ENCODE measurements around the gene ENTPD2. TPM values are rescaled to one million over a fixed set of nuclear protein-coding genes. Genes with fewer than 3 reads are reported as not detected.

The ENTPD2 gene
- total RNA-seq, 1 experiment from 2014 or later: 31.5 TPM

DNA sequence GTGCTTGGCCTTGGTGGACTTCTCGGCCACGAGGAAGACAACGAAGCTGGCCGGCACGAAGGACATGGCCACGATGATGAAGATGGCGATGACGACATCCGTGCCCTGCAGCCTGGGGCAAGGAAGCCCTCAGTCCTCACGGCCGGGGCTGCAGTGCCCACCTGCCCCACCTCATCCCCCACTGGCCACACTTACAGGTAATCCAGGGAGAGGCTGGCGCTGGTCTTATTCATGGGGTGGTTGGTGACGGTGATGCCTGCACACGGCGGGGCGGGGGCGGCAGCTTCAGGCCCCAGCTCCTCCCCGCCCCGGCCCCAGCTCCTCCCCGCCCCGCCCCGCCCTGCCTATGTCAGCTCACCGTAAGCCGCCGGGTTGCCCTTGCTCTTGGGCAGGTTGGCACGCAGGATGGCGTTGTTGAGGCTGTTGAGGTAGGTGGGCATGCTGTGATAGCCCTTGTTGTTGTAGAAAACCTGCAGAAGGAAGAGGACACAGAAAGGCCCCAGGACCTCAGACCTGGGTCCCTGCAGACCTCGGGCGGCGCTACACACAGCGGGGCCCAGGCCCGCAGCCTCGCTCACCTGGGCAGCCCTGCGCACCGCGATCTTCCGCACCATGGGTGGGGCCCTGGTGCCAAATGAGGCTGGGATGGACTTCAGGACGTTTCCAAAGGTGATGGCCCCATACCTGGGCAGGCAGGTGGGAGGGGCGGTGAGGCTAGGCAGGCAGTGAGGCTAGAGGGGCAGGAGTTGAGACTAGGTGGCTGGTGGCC lies 41.8 kb downstream of the ENTPD2 start:
- intact Hi-C loops (cut with micrococcal nuclease): no loop called here
- Mint-ChIP-seq H3K27me3 (ENCODE audit: insufficient read depth, unreplicated experiment) (no peaks in the 10 kb centered on the region), H3K4me3 (ENCODE audit: unreplicated experiment) (no peak overlapping the region), H3K27ac (ENCODE audit: low read depth, unreplicated experiment) (no peak overlapping the region), H3K4me1 (ENCODE audit: insufficient read depth, unreplicated experiment) (no peaks in the 10 kb centered on the region), H3K36me3 (ENCODE audit: insufficient read depth, unreplicated experiment) (peaks cover 20% of the 10 kb centered on the region), H3K9me3 (ENCODE audit: unreplicated experiment) (no peaks in the 10 kb centered on the region)
- no peak for DNase-seq (ENCODE audit: unreplicated experiment)
- CTCF ChIA-PET: no interaction called here
- no TSS peak for BruUV-seq (replicated peaks)
- TF ChIP-seq, protein P1, sequence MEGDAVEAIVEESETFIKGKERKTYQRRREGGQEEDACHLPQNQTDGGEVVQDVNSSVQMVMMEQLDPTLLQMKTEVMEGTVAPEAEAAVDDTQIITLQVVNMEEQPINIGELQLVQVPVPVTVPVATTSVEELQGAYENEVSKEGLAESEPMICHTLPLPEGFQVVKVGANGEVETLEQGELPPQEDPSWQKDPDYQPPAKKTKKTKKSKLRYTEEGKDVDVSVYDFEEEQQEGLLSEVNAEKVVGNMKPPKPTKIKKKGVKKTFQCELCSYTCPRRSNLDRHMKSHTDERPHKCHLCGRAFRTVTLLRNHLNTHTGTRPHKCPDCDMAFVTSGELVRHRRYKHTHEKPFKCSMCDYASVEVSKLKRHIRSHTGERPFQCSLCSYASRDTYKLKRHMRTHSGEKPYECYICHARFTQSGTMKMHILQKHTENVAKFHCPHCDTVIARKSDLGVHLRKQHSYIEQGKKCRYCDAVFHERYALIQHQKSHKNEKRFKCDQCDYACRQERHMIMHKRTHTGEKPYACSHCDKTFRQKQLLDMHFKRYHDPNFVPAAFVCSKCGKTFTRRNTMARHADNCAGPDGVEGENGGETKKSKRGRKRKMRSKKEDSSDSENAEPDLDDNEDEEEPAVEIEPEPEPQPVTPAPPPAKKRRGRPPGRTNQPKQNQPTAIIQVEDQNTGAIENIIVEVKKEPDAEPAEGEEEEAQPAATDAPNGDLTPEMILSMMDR (IDR thresholded peaks at IDR 0.05; ENCODE audit: unreplicated experiment): no peak
- POLR2A ChIA-PET: no interaction called here

DNA sequence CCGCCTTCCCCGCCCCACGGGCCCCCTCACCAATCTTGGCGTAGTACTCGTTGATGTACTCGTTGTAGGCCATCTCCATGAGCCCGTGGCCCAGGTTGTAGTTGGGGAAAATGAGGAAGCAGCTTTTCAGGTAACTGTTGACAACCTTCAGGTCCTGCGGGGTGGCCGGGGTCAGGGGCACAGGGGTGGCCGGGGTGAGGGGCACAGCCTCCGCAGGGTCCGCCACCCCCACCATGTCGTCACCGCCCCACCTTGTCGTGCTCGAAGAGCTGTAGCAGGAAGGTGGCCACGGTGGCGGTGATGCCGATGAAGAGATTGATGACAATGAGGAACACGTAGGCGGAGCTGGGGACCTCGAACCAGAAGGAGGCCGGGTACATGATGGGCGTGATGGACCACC lies 42.7 kb downstream of the ENTPD2 start:
- Mint-ChIP-seq H3K27ac (ENCODE audit: low read depth, unreplicated experiment) (no peak overlapping the region), H3K9me3 (ENCODE audit: unreplicated experiment) (no peaks in the 10 kb centered on the region), H3K4me3 (ENCODE audit: unreplicated experiment) (no peak overlapping the region), H3K36me3 (ENCODE audit: insufficient read depth, unreplicated experiment) (peaks cover 14% of the 10 kb centered on the region), H3K4me1 (ENCODE audit: insufficient read depth, unreplicated experiment) (no peaks in the 10 kb centered on the region), H3K27me3 (ENCODE audit: insufficient read depth, unreplicated experiment) (no peaks in the 10 kb centered on the region)
- intact Hi-C loops (cut with micrococcal nuclease): no loop called here
- TF ChIP-seq, protein P1 (IDR thresholded peaks at IDR 0.05; ENCODE audit: unreplicated experiment): no peak
- no TSS peak for BruUV-seq (replicated peaks)
- no peak for DNase-seq (ENCODE audit: unreplicated experiment)
- ChIA-PET POLR2A (interaction anchor here (0.6 kb wide), 1 partner anchor 59 kb away, joined by 5 read pairs; the partner anchor contains the start of gene SAPCD2), CTCF (no interaction called here)

DNA sequence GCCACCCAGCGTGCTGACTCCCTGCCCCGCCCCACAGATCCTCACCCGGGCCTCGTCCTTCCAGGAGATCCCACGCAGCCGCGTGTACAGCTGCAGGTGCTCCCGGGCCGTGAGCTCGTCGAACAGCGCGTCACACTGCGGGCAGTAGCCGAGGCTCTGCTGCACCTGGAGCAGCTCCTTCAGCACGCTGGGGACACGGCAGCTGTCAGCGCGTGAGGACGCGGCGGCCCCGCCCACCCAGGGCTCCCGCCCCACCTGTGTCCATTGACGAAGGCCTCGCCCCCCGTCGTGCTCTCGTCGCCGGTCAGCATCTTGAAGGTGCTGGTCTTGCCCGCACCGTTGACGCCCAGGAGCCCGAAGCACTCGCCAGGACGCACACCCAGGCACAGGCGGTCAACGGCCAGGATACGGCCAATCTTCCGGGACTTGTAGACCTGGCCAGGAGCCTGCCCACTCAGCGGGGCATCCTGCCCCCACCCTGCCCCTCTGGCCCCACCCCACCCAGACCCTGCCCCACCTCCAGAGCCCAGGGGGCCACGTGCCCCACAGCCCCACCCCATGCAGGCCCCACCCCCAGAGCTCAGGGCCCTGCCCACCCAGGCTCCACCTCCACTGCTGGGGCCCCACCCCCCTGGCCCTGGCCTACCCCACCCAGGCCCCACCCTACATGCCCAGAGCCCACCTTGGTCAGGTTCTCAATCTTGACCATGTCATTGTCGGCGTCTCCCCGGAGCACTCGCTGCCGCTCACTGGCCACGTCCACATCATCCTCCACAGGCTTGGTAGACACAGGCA lies 43.7 kb downstream of the ENTPD2 start:
- Mint-ChIP-seq H3K9me3 (ENCODE audit: unreplicated experiment) (no peaks in the 10 kb centered on the region), H3K27me3 (ENCODE audit: insufficient read depth, unreplicated experiment) (no peaks in the 10 kb centered on the region), H3K4me1 (ENCODE audit: insufficient read depth, unreplicated experiment) (no peaks in the 10 kb centered on the region), H3K4me3 (ENCODE audit: unreplicated experiment) (no peak overlapping the region), H3K27ac (ENCODE audit: low read depth, unreplicated experiment) (no peak overlapping the region), H3K36me3 (ENCODE audit: insufficient read depth, unreplicated experiment) (peaks cover 14% of the 10 kb centered on the region)
- TF ChIP-seq, protein P1 (IDR thresholded peaks at IDR 0.05; ENCODE audit: unreplicated experiment): no peak
- BruUV-seq (replicated peaks): no TSS peak
- CTCF ChIA-PET: interaction anchor here (0.8 to 1.0 kb wide), 2 partner anchors 10 to 19 kb away, joined by 3 to 5 read pairs; no protein-coding TSS in a partner anchor
- no peak for DNase-seq (ENCODE audit: unreplicated experiment)
- POLR2A ChIA-PET: interaction anchor here (0.7 kb wide), 1 partner anchor 598 kb away, joined by 3 read pairs; no protein-coding TSS in a partner anchor
- intact Hi-C loops (cut with micrococcal nuclease): no loop called here

DNA sequence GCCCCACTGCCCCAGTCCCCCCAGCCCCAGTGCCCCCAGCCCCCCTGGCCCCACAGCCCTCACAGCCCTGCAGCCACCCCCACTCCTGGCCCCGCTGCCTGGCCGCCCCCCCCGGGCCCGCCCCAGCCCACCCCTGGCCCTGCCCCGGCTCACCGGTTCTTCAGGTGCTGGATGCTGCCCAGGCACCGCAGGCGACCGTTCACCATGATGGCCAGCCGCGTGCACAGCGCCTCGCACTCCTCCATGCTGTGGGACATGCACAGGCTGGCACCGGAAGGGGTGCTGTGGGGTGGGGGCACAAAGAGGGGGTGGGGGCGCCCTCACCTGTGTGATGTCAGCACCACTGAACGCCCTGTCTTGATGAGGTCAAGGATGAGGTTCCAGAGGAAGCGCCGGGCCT lies 44.6 kb downstream of the ENTPD2 start:
- Mint-ChIP-seq H3K9me3 (ENCODE audit: unreplicated experiment) (no peaks in the 10 kb centered on the region), H3K27me3 (ENCODE audit: insufficient read depth, unreplicated experiment) (no peaks in the 10 kb centered on the region), H3K4me1 (ENCODE audit: insufficient read depth, unreplicated experiment) (no peaks in the 10 kb centered on the region), H3K4me3 (ENCODE audit: unreplicated experiment) (no peak overlapping the region), H3K27ac (ENCODE audit: low read depth, unreplicated experiment) (no peak overlapping the region), H3K36me3 (ENCODE audit: insufficient read depth, unreplicated experiment) (peaks cover 10% of the 10 kb centered on the region)
- no TSS peak for BruUV-seq (replicated peaks)
- ChIA-PET POLR2A (no interaction called here), CTCF (interaction anchor here (0.8 to 1.0 kb wide), 2 partner anchors 11 to 20 kb away, joined by 3 to 5 read pairs; no protein-coding TSS in a partner anchor)
- TF ChIP-seq, protein P1 (IDR thresholded peaks at IDR 0.05; ENCODE audit: unreplicated experiment): no peak
- intact Hi-C loops (cut with micrococcal nuclease): no loop called here
- no peak for DNase-seq (ENCODE audit: unreplicated experiment)

Data from MCF 10A (cell line).